Mesendoderm (in vitro differentiated cells): ENCODE measurements around the gene PPP1CA. TPM values are rescaled to one million over a fixed set of nuclear protein-coding genes. Genes with fewer than 3 reads are reported as not detected.

Experiments used
- DNase-seq: peaks from one replicate; pipeline ENCODE4 v3.0.0; 2013
- H2AK5ac ChIP-seq: 2 replicates; pipeline ENCODE4 v1.6.1; 2013; ENCODE audit warnings: low read length, inconsistent platforms
- H2BK120ac ChIP-seq: 2 replicates; pipeline ENCODE4 v1.6.1; 2013; ENCODE audit warnings: low read depth, mild to moderate bottlenecking, low read length, moderate library complexity, mixed read lengths
- H2BK15ac ChIP-seq: replicated peaks from 2 replicates; pipeline ENCODE4 v1.6.1; 2013; ENCODE audit warnings: low read depth, mild to moderate bottlenecking, moderate library complexity
- H2BK5ac ChIP-seq: 2 replicates; pipeline ENCODE4 v1.6.1; 2013; ENCODE audit warnings: low read length, inconsistent platforms
- H3K18ac ChIP-seq: 2 replicates; pipeline ENCODE4 v1.6.1; 2013; ENCODE audit warnings: mild to moderate bottlenecking, low read length, mixed read lengths
- H3K23ac ChIP-seq: one replicate; pipeline ENCODE4 v1.6.1; 2013; ENCODE audit warnings: low read length
- H3K27ac ChIP-seq: 2 replicates; pipeline ENCODE4 v1.5.1; 2013; ENCODE audit warnings: low read depth, mild to moderate bottlenecking, inconsistent platforms, low read length, moderate library complexity
- H3K27me3 ChIP-seq: 2 replicates; pipeline ENCODE4 v1.6.1; 2013; ENCODE audit warnings: low read length, control low read depth, mild to moderate bottlenecking, inconsistent platforms; ENCODE audit not compliant: insufficient read depth, poor library complexity
- H3K36me3 ChIP-seq: 2 replicates; pipeline ENCODE4 v1.6.1; 2013; ENCODE audit warnings: low read length, inconsistent platforms; ENCODE audit not compliant: control insufficient read depth, insufficient read depth
- H3K4ac ChIP-seq: one replicate; pipeline ENCODE4 v1.6.1; 2013; ENCODE audit warnings: low read depth, mild to moderate bottlenecking, low read length, moderate library complexity
- H3K4me1 ChIP-seq: 2 replicates; pipeline ENCODE4 v1.6.1; 2013; ENCODE audit warnings: low read depth, low read length, inconsistent platforms; ENCODE audit not compliant: control insufficient read depth
- H3K4me2 ChIP-seq: 2 replicates; pipeline ENCODE4 v1.6.1; 2013; ENCODE audit warnings: low read length
- H3K4me3 ChIP-seq: 2 replicates; pipeline ENCODE4 v1.5.1; 2013; ENCODE audit warnings: mild to moderate bottlenecking, low read length
- H3K56ac ChIP-seq: one replicate; pipeline ENCODE4 v1.6.1; 2013; ENCODE audit warnings: low read length
- H3K79me1 ChIP-seq: 2 replicates; pipeline ENCODE4 v1.6.1; 2013; ENCODE audit warnings: low read length, inconsistent platforms
- H3K79me2 ChIP-seq: 2 replicates; pipeline ENCODE4 v1.6.1; 2013; ENCODE audit warnings: mild to moderate bottlenecking, low read length; ENCODE audit not compliant: control insufficient read depth, insufficient read depth
- H3K9ac ChIP-seq: 2 replicates; pipeline ENCODE4 v1.6.1; 2013; ENCODE audit warnings: low read length, inconsistent platforms
- H4K5ac ChIP-seq: one replicate; pipeline ENCODE4 v1.6.1; 2013; ENCODE audit warnings: low read length
- H4K8ac ChIP-seq: one replicate; pipeline ENCODE4 v1.6.1; 2013; ENCODE audit warnings: low read depth, mild to moderate bottlenecking, control low read depth, low read length, moderate library complexity
- WGBS: extraction: QIAGEN DNeasy Blood & Tissue Kit; methylation state at CpG from one replicate; pipeline ENCODE4 v1.1.7; 2013; ENCODE audit warnings: low lambda C conversion rate, missing lambda C conversion rate; ENCODE audit not compliant: insufficient coverage; ENCODE audit errors: extremely low coverage; 5-methylcytosine and 5-hydroxymethylcytosine counted together
- polyA plus RNA-seq, 2 experiments: library from polyadenylated mRNA; stranded (reverse); fragments of 200-250 nt; gene quantifications; one replicate each; pipeline ENCODE4 v1.2.3, GENCODE V29; 2013

Gene PPP1CA
- 216 TPM for polyA plus RNA-seq (2013, experiment 1 of 2)
- 212 TPM for polyA plus RNA-seq (2013, experiment 2 of 2)

DNA sequence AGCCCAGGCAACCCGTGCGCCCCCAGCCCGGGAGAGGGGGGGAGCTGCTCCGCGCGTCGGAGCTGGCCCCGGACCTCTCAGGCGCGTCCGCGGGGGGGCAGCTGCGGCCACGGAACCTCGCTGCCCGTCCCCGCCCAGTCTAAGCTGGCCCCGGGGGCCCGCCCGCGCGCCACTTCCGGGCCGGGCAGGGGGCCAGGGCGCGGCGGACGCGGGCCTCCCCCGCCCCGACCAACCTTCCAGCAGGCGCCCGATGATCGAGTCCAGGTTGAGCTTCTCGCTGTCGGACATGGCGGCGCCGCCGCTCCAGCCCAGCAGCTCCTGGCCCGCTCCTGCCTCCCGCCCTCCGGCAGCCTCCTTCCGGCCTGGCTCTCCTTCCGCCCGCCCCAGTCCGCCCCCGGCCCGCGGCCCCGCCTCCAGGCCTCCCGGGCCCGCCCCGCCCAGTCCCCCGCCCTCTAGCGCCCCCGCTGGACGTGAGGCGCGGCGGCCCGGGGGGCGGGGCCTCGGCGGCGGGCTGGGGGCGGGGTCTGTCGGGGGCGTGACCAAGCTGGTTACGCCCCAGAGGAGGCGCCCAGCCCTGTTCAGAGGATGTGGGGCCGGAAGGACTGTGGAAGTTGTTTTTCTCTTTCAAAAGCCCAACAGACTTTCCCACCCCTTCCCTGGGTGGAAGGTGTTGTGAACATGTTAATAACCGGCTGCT lies at the start of gene PPP1CA:
TSS of gene PPP1CA (minus strand) at position 364 of the 697 bp plus-strand sequence. CDS start at position 288, 76 bp downstream.
- Histone ChIP-seq H3K79me2 (peaks cover 17% of the 10 kb centered on the region), H2BK120ac (no peak within 1 kb of the TSS), H3K79me1 (peaks cover 14% of the 10 kb centered on the region), H2BK5ac (peak within 1 kb of the TSS; percentile 78), H3K9ac (peak within 1 kb of the TSS; percentile 89), H3K27ac (peak within 1 kb of the TSS; percentile 91), H3K56ac (peak within 1 kb of the TSS; percentile 93), H3K4ac (peak within 1 kb of the TSS; percentile 19), H3K4me1 (peaks cover 5% of the 10 kb centered on the region), H4K5ac (no peak within 1 kb of the TSS), H3K27me3 (no peaks in the 10 kb centered on the region), H3K18ac (peak within 1 kb of the TSS; percentile 94), H3K36me3 (peaks cover 9% of the 10 kb centered on the region), H3K4me2 (peak within 1 kb of the TSS; percentile 84), H4K8ac (no peak within 1 kb of the TSS), H2BK15ac (no peak within 1 kb of the TSS), H3K4me3 (peak within 1 kb of the TSS; percentile 70), H2AK5ac (peak within 1 kb of the TSS; percentile 30), H3K23ac (peak within 1 kb of the TSS; percentile 29)
- WGBS = no CpG with 5 or more reads among the region's 73 CpGs
- DNase-seq = peak; percentile 91

DNA sequence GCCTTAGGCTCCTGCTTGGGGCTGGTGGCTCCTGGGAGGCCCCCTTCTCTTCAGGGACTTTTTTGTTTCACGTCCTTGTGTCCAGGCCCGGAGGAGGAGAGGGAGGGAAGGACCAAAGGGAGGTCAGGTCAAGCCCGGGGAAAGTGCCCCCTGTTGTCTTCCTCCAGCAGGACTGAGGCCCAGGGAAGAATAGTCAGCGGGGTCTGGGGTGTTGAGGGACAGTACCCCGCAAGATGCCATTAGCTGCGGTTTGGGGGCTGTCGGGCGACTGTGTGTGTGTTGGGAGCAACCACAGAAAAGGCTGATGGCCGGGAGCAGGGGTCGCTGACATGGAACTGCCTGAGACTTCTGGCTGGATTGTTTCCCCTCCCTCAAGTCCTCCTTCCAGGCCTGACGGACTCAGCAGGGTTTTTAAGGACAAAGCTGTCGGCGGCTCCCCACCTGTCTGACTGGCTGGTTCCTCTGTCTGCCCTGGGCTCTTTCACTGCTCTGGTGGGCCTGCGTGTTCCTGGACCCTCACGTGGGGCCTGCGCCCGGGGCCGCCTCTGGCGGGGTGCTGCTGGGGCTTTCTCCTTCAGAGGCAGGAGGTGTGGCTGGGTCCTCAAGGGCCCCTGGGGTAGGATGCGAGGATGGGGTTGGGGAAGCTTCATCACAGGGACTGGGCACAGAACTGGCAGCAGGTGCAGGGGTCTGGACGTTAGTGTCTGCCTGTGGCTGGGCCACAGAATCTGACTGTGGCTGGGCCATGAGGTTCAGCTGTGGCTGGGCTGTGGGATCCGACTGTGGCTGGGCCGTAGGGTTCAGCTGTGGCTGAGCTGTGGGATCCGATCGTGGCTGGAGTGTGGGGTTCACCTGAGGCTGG lies 49.4 kb upstream of the PPP1CA start:
- no peak for DNase-seq

DNA sequence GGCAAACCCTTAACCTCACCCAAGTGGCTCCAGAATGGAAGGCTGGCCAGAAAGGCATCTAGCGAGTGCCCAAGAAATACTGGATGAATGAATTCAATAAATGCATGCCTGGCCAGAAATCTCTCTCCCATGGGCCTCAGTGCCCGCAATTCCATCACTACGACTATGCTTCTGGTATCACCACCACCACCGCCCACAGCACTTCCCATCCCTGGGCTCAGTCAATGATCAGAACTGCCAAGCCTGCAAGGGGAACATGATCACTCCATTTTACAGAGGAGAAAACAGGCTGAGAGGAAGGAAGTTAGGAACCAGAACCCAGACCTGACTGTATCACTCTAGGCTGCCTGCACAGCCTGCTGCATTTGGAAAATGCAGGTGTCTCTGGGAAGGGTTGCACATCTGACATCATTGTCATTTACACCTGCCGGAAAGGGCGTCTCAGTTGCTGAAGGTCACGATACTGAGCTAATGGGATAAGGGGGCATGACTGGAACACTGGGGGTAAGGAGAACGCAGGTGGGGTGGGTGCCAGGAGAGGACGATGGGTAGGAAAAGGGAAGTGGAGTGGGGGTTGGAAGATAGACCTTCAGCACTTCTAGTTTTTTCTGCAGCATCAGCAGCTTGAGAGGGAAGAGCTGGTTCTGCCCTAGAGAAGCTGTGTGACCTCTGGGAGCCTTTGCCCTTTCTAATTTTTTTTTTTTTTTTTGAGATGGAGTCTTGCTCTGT lies 47.6 kb upstream of the PPP1CA start:
- no peaks in the 10 kb centered on the region for H3K27me3 ChIP-seq
- H2BK120ac ChIP-seq = no peak overlapping the region
- no peak for DNase-seq
- H3K4me3 ChIP-seq = no peak overlapping the region
- no peak overlapping the region for H3K18ac ChIP-seq
- no peak overlapping the region for H3K9ac ChIP-seq
- no peak overlapping the region for H4K8ac ChIP-seq
- no peaks in the 10 kb centered on the region for H3K79me2 ChIP-seq
- H2BK5ac ChIP-seq = no peak overlapping the region
- H3K23ac ChIP-seq = no peak overlapping the region
- no peak overlapping the region for H3K4me2 ChIP-seq
- H3K79me1 ChIP-seq = no peaks in the 10 kb centered on the region
- H3K4me1 ChIP-seq = no peaks in the 10 kb centered on the region
- H3K27ac ChIP-seq = no peak overlapping the region
- WGBS = no CpG with 5 or more reads among the region's 9 CpGs
- H2AK5ac ChIP-seq = no peak overlapping the region
- no peak overlapping the region for H3K56ac ChIP-seq
- H3K4ac ChIP-seq = no peak overlapping the region
- H4K5ac ChIP-seq = no peak overlapping the region
- H3K36me3 ChIP-seq = no peaks in the 10 kb centered on the region
- no peak overlapping the region for H2BK15ac ChIP-seq

More for the DNA sequence above, 49.4 kb upstream of the PPP1CA start:
- H3K27ac ChIP-seq = no peak overlapping the region
- no CpG with 5 or more reads among the region's 25 CpGs for WGBS
- H2BK15ac ChIP-seq = no peak overlapping the region
- H3K4me3 ChIP-seq = no peak overlapping the region
- no peak overlapping the region for H3K18ac ChIP-seq
- H3K56ac ChIP-seq = no peak overlapping the region
- H3K36me3 ChIP-seq = no peaks in the 10 kb centered on the region
- no peak overlapping the region for H2BK120ac ChIP-seq
- no peak overlapping the region for H4K8ac ChIP-seq
- no peak overlapping the region for H3K4me2 ChIP-seq
- H3K9ac ChIP-seq = no peak overlapping the region
- H3K4me1 ChIP-seq = no peaks in the 10 kb centered on the region
- H2AK5ac ChIP-seq = no peak overlapping the region
- no peak overlapping the region for H3K4ac ChIP-seq
- no peak overlapping the region for H3K23ac ChIP-seq
- H3K79me2 ChIP-seq = no peaks in the 10 kb centered on the region
- no peaks in the 10 kb centered on the region for H3K79me1 ChIP-seq
- no peak overlapping the region for H2BK5ac ChIP-seq
- H4K5ac ChIP-seq = no peak overlapping the region
- no peaks in the 10 kb centered on the region for H3K27me3 ChIP-seq

DNA sequence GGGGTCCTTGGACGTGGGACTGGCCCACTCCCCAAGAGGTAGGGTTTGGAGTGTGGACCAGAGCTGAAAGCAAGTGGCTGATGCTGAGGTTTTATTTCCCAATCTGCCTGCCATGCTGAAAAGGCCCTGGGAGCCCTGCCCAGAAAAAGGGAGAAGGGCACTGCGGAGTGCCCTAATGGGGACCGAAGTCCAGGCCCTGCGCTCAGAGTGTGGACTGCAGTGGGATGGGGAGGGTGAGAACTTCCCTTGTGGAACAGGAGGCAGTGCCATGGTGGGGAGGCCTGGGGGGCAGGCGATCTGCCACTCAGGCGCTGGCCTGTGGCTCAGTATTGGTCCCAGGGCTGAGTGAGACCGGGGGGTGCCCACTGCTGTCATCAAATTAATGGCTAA lies 46.6 kb upstream of the PPP1CA start:
- no peak overlapping the region for H2BK5ac ChIP-seq
- no peak overlapping the region for H3K18ac ChIP-seq
- H3K36me3 ChIP-seq = no peaks in the 10 kb centered on the region
- H3K56ac ChIP-seq = no peak overlapping the region
- no peak overlapping the region for H2AK5ac ChIP-seq
- H3K79me2 ChIP-seq = no peaks in the 10 kb centered on the region
- H2BK15ac ChIP-seq = no peak overlapping the region
- DNase-seq = no peak
- no peak overlapping the region for H3K4me3 ChIP-seq
- H2BK120ac ChIP-seq = no peak overlapping the region
- no peak overlapping the region for H3K27ac ChIP-seq
- no peak overlapping the region for H3K9ac ChIP-seq
- H3K4me2 ChIP-seq = no peak overlapping the region
- no peak overlapping the region for H3K23ac ChIP-seq
- no CpG with 5 or more reads among the region's 7 CpGs for WGBS
- H3K4me1 ChIP-seq = no peaks in the 10 kb centered on the region
- H4K5ac ChIP-seq = no peak overlapping the region
- H3K79me1 ChIP-seq = no peaks in the 10 kb centered on the region
- no peaks in the 10 kb centered on the region for H3K27me3 ChIP-seq
- no peak overlapping the region for H3K4ac ChIP-seq
- H4K8ac ChIP-seq = no peak overlapping the region

DNA sequence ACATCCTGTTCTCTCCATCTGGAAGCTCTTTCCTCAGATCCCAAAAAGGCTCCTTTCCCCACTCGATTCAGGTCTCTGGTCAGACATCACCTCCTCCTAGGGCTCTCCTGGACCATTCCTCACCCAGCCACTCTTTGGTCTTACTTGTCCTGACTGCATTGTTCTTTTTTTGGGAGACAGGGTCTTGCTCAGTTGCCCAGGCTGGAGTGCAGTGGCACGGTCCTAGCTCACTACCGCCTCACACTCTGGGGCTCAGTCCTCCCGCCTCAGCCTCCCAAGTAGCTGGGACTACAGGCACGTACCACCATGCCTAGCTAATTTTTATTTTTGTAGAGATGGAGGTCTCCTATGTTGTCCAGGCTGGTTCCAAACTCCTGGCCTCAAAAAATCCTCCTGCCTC lies 43.9 kb upstream of the PPP1CA start:
- Histone ChIP-seq H3K79me1 (no peaks in the 10 kb centered on the region), H2BK120ac (no peak overlapping the region), H3K27me3 (no peaks in the 10 kb centered on the region), H3K4me1 (no peaks in the 10 kb centered on the region), H3K27ac (no peak overlapping the region), H3K4ac (no peak overlapping the region), H2BK5ac (no peak overlapping the region), H4K8ac (no peak overlapping the region), H4K5ac (no peak overlapping the region), H2AK5ac (no peak overlapping the region), H3K18ac (no peak overlapping the region), H3K23ac (no peak overlapping the region), H3K79me2 (no peaks in the 10 kb centered on the region), H3K4me2 (no peak overlapping the region), H3K56ac (no peak overlapping the region), H3K36me3 (no peaks in the 10 kb centered on the region), H3K4me3 (no peak overlapping the region), H2BK15ac (no peak overlapping the region), H3K9ac (no peak overlapping the region)
- DNase-seq = no peak
- WGBS = no CpG with 5 or more reads among the region's 5 CpGs
